IMR-90 (cell line): Measurements from ENCODE around the gene PAFAH2.

Source experiments
- CHD1 ChIP-seq: IDR thresholded peaks from 2 replicates; pipeline ENCODE4 v1.6.1; 2012; ENCODE audit warnings: low read depth, low read length, improper control_type of control experiment
- FOS ChIP-seq: fragments of 150-350 bp; IDR thresholded peaks from 2 replicates; pipeline ENCODE4 v1.6.1; 2016; ENCODE audit warnings: low read depth, low read length
- MAZ ChIP-seq: IDR thresholded peaks from 2 replicates; pipeline ENCODE4 v1.6.1; 2012; ENCODE audit warnings: low read depth, mild to moderate bottlenecking, low read length, improper control_type of control experiment, moderate library complexity, borderline replicate concordance
- POLR2A ChIP-seq: IDR thresholded peaks from 2 replicates; pipeline ENCODE4 v1.6.1; 2012; ENCODE audit warnings: mild to moderate bottlenecking, low read depth, low read length
- RFX5 ChIP-seq: IDR thresholded peaks from 2 replicates; pipeline ENCODE4 v1.8.0; 2012; ENCODE audit warnings: low read depth, mild to moderate bottlenecking, low read length, moderate library complexity
- TF ChIP-seq, protein P1 (sequence below): conservative IDR thresholded peaks from 2 replicates; pipeline ENCODE4 v1.5.1; 2012; ENCODE audit warnings: mild to moderate bottlenecking, low read depth, low read length, improper control_type of control experiment
- TF ChIP-seq, protein P2 (sequence below): fragments of 150-350 bp; IDR thresholded peaks from 2 replicates; pipeline ENCODE4 v1.6.1; 2016; ENCODE audit warnings: low read depth, mild to moderate bottlenecking, low read length, moderate library complexity, borderline replicate concordance

DNA sequence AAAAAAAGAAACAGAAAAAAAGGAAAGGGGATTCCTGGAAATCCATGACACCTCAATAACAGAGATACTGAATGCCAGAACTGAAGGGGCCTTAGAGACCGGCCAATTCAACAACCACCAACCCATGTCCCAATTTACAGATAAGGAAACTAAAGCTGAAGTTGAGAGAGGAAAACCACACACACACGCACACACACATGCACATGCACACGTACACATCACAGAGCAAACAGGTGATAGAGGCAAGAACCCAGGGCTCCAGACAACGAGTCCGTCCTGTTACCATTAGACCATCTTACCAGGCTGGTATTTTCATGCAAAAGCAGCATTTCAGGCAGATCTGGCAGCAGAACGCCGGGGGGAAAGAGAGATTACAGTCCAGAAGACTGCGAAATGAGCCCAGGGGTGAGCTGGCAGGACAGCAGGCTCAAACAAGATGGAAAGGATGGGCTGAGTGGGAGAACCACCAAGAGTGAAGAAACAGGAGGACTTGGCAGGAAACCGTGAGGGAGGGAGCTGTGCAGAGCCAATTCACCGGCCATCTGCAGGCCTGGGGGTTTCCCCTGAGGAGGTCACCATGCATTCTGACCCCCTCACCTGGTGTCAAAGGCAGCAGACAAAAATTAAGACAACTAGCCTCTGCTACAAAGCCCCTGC, 43.5 kb downstream of the PAFAH2 start:
- TF ChIP-seq, protein P1, sequence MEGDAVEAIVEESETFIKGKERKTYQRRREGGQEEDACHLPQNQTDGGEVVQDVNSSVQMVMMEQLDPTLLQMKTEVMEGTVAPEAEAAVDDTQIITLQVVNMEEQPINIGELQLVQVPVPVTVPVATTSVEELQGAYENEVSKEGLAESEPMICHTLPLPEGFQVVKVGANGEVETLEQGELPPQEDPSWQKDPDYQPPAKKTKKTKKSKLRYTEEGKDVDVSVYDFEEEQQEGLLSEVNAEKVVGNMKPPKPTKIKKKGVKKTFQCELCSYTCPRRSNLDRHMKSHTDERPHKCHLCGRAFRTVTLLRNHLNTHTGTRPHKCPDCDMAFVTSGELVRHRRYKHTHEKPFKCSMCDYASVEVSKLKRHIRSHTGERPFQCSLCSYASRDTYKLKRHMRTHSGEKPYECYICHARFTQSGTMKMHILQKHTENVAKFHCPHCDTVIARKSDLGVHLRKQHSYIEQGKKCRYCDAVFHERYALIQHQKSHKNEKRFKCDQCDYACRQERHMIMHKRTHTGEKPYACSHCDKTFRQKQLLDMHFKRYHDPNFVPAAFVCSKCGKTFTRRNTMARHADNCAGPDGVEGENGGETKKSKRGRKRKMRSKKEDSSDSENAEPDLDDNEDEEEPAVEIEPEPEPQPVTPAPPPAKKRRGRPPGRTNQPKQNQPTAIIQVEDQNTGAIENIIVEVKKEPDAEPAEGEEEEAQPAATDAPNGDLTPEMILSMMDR: no peak
- TF ChIP-seq POLR2A (no peak), FOS (no peak), CHD1 (no peak), MAZ (no peak), RFX5 (no peak)
- TF ChIP-seq, protein P2, sequence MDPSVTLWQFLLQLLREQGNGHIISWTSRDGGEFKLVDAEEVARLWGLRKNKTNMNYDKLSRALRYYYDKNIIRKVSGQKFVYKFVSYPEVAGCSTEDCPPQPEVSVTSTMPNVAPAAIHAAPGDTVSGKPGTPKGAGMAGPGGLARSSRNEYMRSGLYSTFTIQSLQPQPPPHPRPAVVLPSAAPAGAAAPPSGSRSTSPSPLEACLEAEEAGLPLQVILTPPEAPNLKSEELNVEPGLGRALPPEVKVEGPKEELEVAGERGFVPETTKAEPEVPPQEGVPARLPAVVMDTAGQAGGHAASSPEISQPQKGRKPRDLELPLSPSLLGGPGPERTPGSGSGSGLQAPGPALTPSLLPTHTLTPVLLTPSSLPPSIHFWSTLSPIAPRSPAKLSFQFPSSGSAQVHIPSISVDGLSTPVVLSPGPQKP: no peak
